Measurements from ENCODE around the gene PDHX.
A peak's percentile ranks its signal among the peaks of the same experiment; 100 is the strongest.
"Not testable (repeated sequence)": the region's sequence is repeated elsewhere in the genome, so short reads cannot be mapped to it uniquely, and the experiment has no call there.

Gene PDHX

DNA sequence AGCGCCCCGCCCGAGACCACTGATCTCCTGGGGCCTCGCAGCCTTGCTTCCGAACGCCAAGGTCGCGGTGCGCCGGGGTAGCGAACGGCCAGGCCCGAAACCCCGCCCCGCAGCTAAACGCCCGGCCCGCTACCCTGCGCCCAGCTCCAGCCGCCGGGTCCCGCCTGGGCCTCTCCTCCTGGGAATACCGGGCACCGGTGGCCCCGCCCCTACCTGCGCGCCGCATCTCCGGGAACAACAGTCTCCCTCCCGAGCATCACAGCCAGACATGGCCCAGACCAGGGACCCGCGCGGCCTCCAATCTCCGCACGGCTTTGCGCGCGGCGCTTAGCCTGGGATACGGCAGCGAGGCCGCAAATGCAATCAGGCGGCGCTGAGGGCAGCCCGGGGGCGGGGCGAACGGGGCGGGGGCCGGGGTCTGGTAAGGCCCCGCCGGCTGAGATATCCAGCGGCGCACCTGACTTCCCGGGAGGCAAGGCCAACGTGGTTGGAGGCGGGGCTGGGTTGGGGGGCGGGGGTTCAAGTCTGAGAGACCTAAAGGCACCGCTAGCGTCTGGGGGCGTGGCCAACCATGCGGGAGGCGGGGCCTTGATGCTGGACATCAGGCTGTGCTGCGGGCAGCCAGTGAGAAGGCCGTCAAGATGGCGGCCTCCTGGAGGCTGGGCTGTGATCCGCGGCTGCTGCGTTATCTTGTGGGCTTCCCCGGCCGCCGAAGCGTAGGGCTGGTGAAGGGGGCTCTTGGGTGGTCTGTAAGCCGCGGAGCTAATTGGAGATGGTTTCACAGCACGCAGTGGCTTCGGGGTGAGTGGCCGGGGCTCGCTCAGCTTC lies at the start of gene PDHX, which contains the start of gene APIP:
Gene PDHX (plus strand): TSS at position 604 of the 828 bp plus-strand sequence. CDS start 38 bp downstream, at position 642.
Gene APIP (minus strand): TSS at position 365 of the 828 bp plus-strand sequence. CDS start 95 bp downstream, at position 270.
- peak; percentile 99 for DNase-seq (ENCODE audit: low read depth)

DNA sequence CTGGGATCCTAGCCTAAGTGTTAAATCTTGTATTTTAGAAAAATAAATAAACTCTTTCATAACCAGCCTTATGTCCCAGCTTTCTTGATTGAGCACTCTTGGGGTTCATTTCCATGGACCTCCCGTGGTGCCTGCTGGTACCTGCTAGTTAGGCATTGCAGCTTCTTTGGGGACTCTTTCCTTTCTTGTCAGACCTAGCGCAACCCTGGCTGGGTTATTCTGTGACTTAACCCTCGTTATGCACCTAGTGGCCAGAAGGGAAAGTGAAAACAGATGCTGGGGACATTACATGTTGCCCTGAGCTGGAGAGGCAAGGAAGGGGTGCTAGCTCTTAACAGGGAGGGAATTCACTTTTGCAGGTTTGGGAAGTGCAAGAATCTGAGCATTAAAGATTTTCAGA lies 47.0 kb upstream of the PDHX start:
- no peak for DNase-seq (ENCODE audit: low read depth)

DNA sequence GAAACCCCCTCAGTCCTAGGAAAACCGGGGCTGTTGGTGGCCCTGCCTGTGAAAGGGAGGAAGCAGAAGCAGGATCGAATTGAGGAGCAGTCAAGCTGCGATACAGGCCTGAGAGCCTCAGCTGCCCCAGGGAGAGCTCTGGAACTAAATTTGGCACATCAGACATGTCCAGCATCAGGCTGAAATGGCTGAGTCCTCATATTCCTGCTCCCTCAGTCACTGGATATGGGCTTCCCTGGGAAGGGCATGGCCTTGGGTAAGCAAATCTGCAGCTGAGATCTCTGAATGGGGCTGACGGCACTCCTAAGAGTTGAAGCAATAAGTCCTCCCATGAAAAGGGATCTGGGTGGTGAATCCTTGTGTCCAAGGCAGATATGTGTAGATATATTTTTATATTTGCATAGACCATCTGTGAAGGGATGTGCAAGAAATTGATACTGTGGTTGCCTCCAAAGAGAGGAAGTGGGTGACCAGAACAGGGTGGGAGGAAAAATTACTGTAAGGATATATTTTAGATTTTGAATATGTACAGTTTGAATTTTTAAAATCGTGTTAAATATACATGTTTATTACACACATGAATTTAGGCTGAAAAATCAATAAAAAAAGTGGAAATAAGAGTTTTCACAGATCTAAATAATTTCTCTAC lies 45.7 kb upstream of the PDHX start:
- no peak for DNase-seq (ENCODE audit: low read depth)

DNA sequence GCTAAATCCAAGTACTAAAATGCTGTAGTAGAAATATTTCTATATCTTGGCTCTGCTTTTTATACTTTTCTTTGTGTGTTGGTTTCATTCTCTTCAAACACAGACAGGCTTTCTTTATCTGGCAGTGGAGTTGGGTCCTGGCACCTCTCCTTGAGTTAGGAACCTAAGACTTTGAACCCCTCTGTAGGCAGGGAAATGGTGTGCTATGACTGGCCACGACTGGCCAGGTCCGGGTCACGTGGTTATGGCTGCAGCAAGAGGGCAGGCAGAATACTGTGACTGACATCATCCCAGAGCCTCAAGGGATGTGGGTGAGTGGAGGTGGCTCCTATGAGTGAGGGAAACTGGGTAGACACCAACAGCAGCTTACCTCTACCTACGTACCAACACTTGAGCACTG lies 42.2 kb upstream of the PDHX start:
- no peak for DNase-seq (ENCODE audit: low read depth)

DNA sequence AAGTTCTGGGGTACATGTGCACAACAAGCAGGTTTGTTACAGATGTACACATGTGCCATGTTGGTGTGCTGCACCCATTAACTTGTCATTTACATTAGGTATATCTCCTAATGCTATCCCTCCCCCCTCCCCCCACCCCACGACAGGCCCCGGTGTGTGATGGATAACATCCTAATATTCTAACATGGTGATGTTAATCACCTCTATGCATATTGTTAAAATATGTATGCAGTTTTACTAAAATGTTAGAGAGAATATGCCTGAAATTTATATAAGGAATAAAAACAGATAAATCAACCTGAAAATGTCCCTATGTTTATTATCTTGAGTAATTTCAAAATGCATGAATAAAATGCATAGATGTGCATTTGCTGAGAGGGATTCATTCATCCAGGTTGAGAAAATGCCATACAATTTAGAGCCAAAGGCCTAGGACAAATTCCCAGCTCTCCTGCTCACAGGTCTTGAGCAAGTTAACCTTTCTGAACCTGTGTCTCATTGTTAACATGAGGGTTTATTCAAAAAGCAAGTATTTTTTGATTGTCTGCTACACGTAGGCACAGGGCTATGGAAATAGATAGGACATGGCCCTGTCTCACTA lies 38.9 kb upstream of the PDHX start:
- no peak for DNase-seq (ENCODE audit: low read depth)

DNA sequence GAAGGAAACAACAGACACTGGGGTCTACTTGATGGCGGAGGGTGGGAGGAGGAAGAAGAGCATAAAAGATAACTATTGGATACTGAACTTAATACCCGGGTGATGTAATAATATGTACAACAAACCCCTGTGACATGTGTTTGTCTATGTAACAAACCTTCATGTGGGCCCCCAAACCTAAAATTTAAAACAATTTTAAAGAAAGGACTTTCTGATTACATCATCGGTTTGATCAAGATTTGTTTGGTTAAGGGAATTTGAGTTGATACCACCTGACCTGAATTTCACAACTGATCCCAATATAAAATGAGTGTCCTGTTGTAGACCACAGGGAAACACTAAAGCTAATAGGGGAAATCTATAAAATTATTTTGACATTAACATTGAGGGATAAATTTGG lies 34.5 kb upstream of the PDHX start:
- no peak for DNase-seq (ENCODE audit: low read depth)

DNA sequence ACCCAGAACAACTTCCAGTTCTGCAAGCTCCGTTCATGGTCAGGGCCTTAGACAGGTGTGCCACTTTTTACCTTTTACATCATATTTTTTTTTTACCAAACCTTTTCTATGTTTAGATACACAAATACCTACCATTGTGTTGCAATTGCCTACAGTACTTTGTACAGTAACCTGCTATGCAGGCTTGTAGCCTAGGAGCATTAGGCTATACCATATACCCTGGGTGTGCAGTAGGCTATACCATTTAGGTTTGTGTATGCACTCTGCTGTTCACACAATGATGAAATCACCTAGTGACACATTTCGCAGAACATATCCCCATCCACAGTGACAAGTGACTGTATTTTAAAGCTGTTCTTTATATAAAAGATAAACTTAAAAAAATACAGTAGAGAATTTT lies 29.8 kb upstream of the PDHX start:
- no peak for DNase-seq (ENCODE audit: low read depth)

DNA sequence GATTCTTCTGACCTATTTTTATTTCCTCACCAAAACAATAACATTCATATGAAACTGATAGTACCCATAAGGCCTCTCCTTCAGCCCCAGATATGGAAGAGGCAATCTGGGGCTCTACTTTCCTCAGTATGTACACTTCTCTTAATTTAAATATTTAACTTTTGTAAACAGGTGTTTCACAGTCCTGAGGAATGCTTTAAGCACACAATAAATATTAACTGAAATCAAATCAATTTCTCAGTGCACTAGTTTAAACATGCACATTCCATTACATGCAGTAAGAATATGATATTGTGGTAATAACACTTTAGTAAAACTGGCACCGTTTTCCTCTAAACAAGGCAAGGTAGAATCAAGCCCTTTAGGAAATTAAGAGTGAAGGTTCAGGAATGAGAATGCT lies 29.2 kb upstream of the PDHX start:
- DNase-seq (ENCODE audit: low read depth) = no peak

DNA sequence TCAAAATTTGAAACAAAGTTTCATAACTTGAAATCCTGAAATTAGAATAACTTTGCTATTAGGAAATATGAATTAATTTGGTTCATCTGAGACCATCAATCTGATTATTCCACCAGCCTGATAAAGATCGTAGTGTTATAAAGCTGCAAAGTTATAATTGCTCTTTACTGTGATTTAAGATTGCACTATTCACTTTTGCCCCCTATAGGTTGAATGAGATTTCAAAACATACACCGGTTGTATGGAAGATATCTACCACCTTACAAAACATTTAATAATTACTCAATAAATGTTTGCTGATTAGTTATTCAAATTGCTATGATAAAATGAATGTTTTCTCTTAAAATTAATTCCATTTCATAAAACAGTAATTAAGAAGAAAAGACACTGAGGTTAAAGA lies 26.3 kb upstream of the PDHX start:
- DNase-seq (ENCODE audit: low read depth) = no peak

DNA sequence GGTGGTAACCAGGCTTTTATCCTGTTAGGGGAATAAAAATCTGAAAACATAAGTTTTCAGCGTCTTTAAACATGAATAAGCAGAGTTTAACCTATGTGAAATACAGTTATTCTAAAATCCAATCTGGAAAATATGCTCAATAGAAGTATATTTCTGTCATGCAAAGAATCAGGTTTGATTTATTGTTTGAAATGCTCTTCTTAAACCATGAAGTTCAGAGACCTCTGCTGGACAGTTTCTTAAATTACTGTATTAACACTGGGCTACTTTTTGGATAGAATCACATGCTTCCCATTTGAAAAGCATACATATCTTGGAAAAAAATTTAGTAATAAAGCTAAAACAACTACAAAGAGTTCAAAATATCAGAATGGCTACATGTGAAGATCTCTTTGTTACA lies 25.6 kb upstream of the PDHX start:
- DNase-seq (ENCODE audit: low read depth) = peak; percentile 43

DNA sequence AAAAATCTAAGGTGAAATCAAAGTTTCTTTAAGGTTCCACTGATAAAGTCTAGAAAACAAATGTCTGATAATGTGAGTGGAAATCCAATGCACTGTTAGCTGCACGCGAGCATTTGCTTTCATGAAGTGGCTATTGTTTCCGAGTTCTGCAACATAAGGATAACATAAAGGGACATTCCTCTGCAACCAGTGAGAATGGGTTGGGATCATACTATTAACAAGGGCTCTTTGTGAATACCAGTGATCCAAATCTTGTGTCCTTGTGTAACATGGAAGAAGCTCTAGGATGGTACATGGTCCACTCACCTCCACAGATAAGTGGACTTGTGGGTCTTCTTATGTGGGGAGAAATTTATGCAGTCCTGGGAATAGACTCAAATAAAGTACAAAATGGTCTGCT lies 24.8 kb upstream of the PDHX start:
- DNase-seq (ENCODE audit: low read depth) = no peak

DNA sequence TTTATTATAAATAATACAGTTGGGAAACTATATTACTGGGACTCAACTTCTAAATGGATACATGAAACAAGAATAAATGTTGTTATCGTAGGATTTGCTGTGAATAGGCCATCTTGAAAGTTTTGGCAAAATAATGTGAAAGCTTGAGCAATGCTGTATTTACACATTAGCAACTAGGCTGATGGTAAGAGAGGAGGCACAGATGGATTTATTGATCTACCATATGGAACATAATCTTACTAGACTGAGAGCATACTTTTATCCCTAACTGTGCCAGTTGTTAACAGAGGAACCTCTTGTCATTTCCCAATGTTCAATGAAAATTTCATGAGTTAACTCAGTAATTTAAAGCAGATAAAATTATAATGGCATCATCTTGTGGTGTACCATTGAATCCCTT lies 23.0 kb upstream of the PDHX start:
- peak; percentile 5 for DNase-seq (ENCODE audit: low read depth)

DNA sequence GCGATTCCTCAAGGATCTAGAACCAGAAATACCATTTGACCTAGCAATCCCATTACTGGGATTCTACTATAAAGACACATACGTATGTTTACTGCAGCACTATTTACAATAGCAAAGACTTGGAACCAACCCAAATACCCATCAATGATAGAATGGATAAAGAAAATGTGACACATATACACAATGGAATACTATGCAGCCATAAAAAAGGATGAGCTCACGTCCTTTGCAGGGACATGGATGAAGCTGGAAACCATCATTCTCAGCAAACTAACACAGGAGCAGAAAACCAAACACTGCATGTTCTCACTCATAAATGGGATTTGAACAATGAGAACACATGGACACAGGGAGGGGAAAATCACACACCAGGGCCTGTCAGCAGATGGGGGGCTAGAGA lies 20.2 kb upstream of the PDHX start:
- DNase-seq (ENCODE audit: low read depth) = not testable (repeated sequence)

DNA sequence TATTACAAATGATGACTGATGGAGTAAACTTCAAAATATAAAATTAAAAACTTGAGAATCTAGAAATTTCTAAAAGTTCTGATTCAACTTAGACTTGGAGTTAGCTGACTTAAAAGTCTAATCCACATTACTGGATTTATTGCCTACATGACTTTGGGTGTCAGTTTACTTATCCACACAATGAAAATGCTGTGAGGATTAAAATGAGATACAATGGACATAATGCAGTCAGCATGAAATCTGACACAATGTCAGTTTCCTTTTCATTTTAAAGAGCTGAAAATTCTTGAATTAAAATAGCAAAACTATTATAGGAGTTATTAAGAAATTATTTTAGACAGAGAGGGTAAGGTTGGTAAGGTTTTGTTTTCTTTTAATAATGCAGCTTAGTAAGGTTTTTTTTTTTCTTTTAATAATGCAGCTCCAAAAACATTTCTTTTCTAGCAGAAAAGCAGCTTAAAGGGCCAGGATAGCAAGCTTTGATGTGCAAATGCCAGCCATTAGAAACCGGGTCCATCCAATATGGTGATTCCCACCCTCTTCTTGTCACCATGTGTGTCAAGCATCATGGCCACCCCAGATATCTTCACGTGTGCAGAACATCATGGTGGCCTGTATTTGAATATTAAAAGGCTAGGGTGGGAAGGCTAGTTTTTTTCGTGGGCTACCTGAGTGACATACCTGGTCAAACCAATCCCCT lies 19.1 kb upstream of the PDHX start:
- no peak for DNase-seq (ENCODE audit: low read depth)

DNA sequence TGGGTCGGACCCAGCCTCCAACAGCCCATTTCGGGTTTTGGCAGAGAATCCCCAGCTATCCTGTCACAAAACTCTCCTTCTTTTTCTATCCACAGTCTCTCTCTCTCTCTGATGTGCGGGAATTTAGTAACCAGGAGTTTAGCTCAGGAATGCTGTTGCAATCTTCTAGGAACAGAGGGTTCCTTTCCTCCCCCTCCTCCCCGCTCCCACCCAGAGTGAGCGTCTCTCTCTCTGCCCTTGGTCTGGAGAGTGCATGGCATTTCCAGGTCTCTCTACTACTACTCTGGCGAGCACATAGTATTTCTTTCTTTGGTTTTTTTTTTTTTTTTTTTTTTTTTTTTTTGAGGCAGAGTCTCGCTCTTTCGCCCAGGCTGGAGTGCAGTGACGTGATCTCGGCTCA lies 17.9 kb upstream of the PDHX start:
- DNase-seq (ENCODE audit: low read depth) = no peak

DNA sequence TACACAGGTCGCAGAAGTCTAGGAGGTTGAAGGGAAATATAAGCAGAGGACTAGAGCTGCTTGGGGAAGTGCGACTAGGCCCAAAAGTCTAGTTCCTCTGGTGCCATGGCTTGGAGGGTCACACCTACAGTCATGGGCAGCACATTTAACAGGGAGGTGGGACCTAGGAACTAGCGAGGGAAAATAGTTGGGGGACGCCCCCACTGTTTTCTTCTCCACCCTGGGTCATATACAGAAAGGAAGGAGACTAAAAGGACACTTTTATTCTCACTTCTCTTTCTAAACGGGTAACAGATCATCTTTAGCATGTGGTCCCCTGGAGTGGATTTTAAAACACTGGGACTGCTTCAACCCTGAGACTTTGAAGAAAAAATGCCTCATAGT lies 16.8 kb upstream of the PDHX start:
- DNase-seq (ENCODE audit: low read depth) = no peak

DNA sequence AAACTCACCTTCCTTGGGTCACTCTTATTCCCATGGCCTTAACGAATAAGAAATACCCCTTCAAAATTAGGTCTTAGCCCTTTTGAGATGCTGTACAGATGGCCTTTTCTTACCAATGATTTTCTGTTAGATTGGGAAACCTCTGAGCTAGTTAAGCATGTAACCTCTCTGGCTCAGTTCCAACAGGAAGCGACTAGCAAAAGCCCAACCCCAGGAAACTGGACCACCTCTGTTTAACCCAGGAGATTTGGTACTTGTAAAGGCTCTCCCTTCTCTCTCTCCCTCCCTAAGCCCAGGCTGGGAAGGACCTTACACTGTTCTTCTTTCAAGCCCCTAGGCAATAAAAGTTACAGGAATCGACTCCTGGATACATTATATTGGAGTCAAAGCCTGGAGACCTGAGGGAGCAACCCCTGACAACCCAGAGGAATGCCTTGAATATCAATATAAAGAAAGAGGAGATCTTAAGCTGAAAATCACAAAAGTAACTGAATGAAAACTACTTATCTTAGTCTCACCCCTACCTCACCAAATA lies 11.9 kb upstream of the PDHX start:
- DNase-seq (ENCODE audit: low read depth) = no peak

DNA sequence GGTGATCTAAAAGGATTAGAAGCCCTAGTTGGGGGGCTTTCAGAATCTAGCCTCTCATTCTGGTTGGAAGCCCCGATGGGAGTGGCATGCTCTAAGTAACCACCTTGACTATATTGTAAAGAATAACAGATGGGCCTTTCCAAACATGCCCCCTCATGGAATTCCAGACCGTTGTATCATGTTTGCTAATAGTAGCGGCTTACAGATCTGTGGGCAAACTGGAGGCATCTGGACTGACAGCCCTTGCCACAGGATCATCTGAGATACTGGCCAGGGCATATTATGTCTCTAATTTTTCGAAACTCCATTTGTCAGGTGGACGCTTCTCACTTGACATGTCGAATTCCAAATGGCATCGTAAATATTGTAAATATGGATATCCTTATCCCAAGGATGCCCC lies 10.8 kb upstream of the PDHX start:
- no peak for DNase-seq (ENCODE audit: low read depth)

DNA sequence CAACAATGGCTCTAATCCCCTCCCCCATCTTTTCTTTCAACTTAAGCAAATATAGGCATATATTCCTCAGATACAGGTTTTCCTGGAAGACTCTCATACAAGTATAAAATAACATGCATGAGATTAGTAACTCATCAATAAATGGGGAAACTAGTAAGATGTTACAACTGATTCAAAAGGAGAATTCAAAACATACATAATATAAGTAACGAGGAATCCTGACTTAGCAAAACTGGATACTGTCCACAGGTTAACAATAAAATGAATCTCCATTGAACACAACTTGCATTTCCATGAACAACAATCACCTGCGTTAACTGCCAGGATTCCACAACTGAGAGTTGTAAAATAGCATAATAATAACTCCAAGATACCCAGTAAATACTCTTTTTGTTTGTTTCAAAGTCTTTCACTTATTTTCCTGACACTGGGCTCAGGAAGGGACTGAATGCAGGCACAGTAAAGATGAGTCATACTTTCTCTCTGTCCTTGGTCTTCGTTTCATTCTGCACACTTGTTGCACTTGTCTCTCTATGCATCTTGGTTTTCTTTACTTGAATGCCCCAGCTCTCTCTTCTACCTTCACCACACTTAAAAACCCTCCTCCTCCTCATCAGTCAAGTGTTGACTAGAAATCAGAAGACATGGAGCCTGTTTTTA lies 8.4 kb upstream of the PDHX start:
- DNase-seq (ENCODE audit: low read depth) = no peak

DNA sequence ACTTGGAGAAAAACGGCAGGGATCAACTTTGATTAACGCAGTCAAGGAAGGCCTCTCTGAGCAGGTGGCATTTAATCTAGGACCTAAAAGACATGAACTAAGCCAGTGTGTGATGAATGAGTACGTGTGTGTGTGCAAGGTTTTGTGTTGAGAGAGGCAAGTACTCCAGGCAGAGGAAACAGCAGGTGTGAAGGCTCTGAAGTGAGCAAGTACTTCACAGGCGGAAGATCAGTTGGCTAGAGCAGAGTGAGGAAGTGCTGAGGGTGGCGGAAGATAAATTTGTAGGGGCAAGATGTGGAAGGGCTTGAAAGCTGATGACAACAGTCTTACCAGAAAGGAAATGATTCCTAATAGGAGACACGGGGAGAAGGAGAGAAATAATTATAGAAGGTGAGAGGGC lies 7.0 kb upstream of the PDHX start:
- DNase-seq (ENCODE audit: low read depth) = no peak

DNA sequence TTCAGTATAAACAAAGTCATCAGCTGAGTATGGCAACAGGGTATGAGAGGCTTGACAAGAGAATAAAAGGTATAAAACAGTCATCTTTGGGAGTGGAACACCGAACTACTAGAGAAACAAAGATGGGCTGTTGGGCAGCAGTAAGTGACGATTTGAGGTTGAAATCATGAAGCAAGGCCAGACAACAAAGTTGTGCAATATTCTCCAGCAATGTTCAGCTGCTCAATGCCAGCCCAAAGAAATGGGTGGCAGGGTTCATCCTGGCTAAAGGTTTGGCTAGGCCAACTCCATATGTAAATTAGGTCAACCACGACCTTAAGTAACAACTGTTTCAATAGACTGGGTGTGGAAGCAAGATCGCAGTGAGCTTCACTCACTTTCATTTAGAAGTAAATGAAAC lies 6.5 kb upstream of the PDHX start:
- peak; percentile 82 for DNase-seq (ENCODE audit: low read depth)

DNA sequence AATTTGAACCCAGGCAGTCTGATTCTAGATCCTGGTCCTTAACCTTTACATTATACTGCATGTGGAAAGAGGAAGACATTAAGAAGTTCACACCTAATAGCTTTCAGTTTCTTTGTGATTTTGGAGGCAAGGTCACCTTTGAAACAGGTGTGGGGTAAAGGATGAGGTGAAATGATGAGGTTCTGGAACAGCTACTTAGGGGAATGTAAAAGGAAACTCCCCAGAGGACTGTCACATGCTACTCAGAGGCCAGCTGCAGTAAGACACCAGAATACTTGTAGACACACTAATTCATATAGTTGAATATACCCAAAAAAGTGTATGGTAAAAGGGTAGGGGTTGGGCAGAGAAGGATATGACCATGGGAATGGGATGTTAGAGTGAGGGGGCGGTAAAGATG lies 5.6 kb upstream of the PDHX start:
- DNase-seq (ENCODE audit: low read depth) = no peak
